Neuronal stem cell (in vitro differentiated cells): ENCODE results near the gene NATD1.

Experiments
- DNase-seq: peaks from one replicate; pipeline ENCODE4 v3.0.0-alpha.2; 2013; ENCODE audit warnings: low spot score
- H2AFZ ChIP-seq: one replicate; pipeline ENCODE4 v1.6.1; 2013; ENCODE audit warnings: mild to moderate bottlenecking, low read length, inconsistent platforms
- H2AK5ac ChIP-seq: 2 replicates; pipeline ENCODE4 v1.6.1; 2013; ENCODE audit warnings: low read depth, mild to moderate bottlenecking, inconsistent platforms, low read length, moderate library complexity, mixed read lengths
- H2BK120ac ChIP-seq: 2 replicates; pipeline ENCODE4 v1.6.1; 2013; ENCODE audit warnings: low read depth, mild to moderate bottlenecking, inconsistent platforms, low read length, moderate library complexity, mixed read lengths
- H2BK12ac ChIP-seq: one replicate; pipeline ENCODE4 v1.6.1; 2013; ENCODE audit warnings: low read length, inconsistent platforms
- H2BK15ac ChIP-seq: 2 replicates; pipeline ENCODE4 v1.6.1; 2013; ENCODE audit warnings: mild to moderate bottlenecking, low read length, inconsistent platforms, mixed read lengths
- H2BK5ac ChIP-seq: one replicate; pipeline ENCODE4 v1.6.1; 2013; ENCODE audit warnings: inconsistent platforms, mild to moderate bottlenecking, low read length, moderate library complexity
- H3K14ac ChIP-seq: one replicate; pipeline ENCODE4 v1.6.1; 2013; ENCODE audit warnings: low read length, inconsistent platforms
- H3K18ac ChIP-seq: 2 replicates; pipeline ENCODE4 v1.6.1; 2013; ENCODE audit warnings: low read length, inconsistent platforms
- H3K23ac ChIP-seq: 2 replicates; pipeline ENCODE4 v1.6.1; 2013; ENCODE audit warnings: low read depth, mild to moderate bottlenecking, mixed read lengths, low read length, inconsistent platforms; ENCODE audit not compliant: poor library complexity
- H3K27ac ChIP-seq: replicated peaks from 3 replicates; pipeline ENCODE4 v1.5.1; 2013; ENCODE audit warnings: low read length, inconsistent platforms
- H3K27me3 ChIP-seq, 3 experiments: 2 replicates each; pipeline ENCODE4 v1.6.1; 2013; ENCODE audit warnings: low read length in 3 of 3, mild to moderate bottlenecking in 2 of 3, inconsistent platforms in 1 of 3, low read depth in 1 of 3, mixed read lengths in 1 of 3, moderate library complexity in 1 of 3; ENCODE audit not compliant: control insufficient read depth in 3 of 3, insufficient read depth in 3 of 3
- H3K36me3 ChIP-seq, 2 donors: replicated peaks in 1 of 2; 2 replicates each; pipeline ENCODE4 v1.6.1; 2013; ENCODE audit warnings: low read length in 2 of 2; ENCODE audit not compliant: control insufficient read depth in 2 of 2, insufficient read depth in 2 of 2
- H3K4ac ChIP-seq: 2 replicates; pipeline ENCODE4 v1.6.1; 2013; ENCODE audit warnings: inconsistent platforms, mild to moderate bottlenecking, low read length, moderate library complexity
- H3K4me1 ChIP-seq, 2 donors: 1 replicate in 1 of 2; 2 replicates in 1 of 2; pipeline ENCODE4 v1.6.1; 2013; ENCODE audit warnings: low read length in 2 of 2, low read depth in 1 of 2; ENCODE audit not compliant: control insufficient read depth in 2 of 2, insufficient read depth in 1 of 2
- H3K4me2 ChIP-seq: one replicate; pipeline ENCODE4 v1.6.1; 2013; ENCODE audit warnings: mild to moderate bottlenecking, low read length, inconsistent platforms; ENCODE audit not compliant: insufficient read depth, poor library complexity, severe bottlenecking
- H3K4me3 ChIP-seq, 2 donors: 2 replicates each; pipeline ENCODE4 v1.5.1; 2013; ENCODE audit warnings: low read length in 2 of 2, mild to moderate bottlenecking in 2 of 2, inconsistent platforms in 1 of 2, moderate library complexity in 1 of 2
- H3K79me1 ChIP-seq: one replicate; pipeline ENCODE4 v1.6.1; 2013; ENCODE audit warnings: low read depth, mild to moderate bottlenecking, inconsistent platforms, low read length, moderate library complexity
- H3K9ac ChIP-seq: one replicate; pipeline ENCODE4 v1.6.1; 2013; ENCODE audit warnings: mild to moderate bottlenecking, low read depth, low read length, inconsistent platforms; ENCODE audit not compliant: poor library complexity
- H3K9me3 ChIP-seq, 2 donors: replicated peaks in 1 of 2; 2 replicates each; pipeline versions ENCODE3 to v1.6.1; 2013; ENCODE audit warnings: low read length in 2 of 2, mild to moderate bottlenecking in 2 of 2, inconsistent platforms in 1 of 2, low read depth in 1 of 2, mixed read lengths in 1 of 2, moderate library complexity in 1 of 2; ENCODE audit not compliant: control insufficient read depth in 2 of 2, insufficient read depth in 1 of 2
- H4K8ac ChIP-seq: one replicate; pipeline ENCODE4 v1.6.1; 2013; ENCODE audit warnings: low read depth, mild to moderate bottlenecking, inconsistent platforms, low read length, moderate library complexity
- H4K91ac ChIP-seq: one replicate; pipeline ENCODE4 v1.6.1; 2013; ENCODE audit warnings: low read length, low read depth, mild to moderate bottlenecking, inconsistent platforms; ENCODE audit not compliant: poor library complexity
- WGBS, 2 donors: extraction: QIAGEN DNeasy Blood & Tissue Kit; methylation state at CpG; one replicate each; pipeline ENCODE4 v1.1.7; 2013; ENCODE audit warnings: missing lambda C conversion rate in 2 of 2, mixed read lengths in 1 of 2; ENCODE audit not compliant: insufficient read length in 2 of 2, insufficient replicate concordance in 1 of 2; ENCODE audit errors: extremely low coverage in 2 of 2; 5-methylcytosine and 5-hydroxymethylcytosine counted together

NATD1 gene

GRCh38 chr17:21253646-21254441 is 634 bp upstream of the NATD1 start:
- Histone ChIP-seq H2AK5ac (peak overlapping the region; percentile 28), H3K27me3 (peaks cover 0 to 6% (median 0%) of the 10 kb centered on the region in 3 experiments), H2AFZ (peak overlapping the region; percentile 94), H3K36me3 (no peaks in the 10 kb centered on the region), H3K4me2 (peak overlapping the region; percentile 78), H3K4ac (no peak overlapping the region), H3K9me3 (no peaks in the 10 kb centered on the region), H3K4me1 (peaks cover 2 to 8% of the 10 kb centered on the region in 2 donors), H4K91ac (no peak overlapping the region), H3K79me1 (no peaks in the 10 kb centered on the region), H3K4me3 (peak overlapping the region; percentile 52 to 61), H2BK120ac (no peak overlapping the region), H3K14ac (no peak overlapping the region), H3K27ac (peak overlapping the region; percentile 36), H3K9ac (no peak overlapping the region), H4K8ac (peak overlapping the region; percentile 92), H3K23ac (no peak overlapping the region), H2BK12ac (no peak overlapping the region), H3K18ac (peak overlapping the region; percentile 87), H2BK5ac (no peak overlapping the region), H2BK15ac (peak overlapping the region; percentile 52)
- no CpG with 5 or more reads among the region's 15 CpGs for WGBS, 2 donors
- DNase-seq, result no peak

DNA sequence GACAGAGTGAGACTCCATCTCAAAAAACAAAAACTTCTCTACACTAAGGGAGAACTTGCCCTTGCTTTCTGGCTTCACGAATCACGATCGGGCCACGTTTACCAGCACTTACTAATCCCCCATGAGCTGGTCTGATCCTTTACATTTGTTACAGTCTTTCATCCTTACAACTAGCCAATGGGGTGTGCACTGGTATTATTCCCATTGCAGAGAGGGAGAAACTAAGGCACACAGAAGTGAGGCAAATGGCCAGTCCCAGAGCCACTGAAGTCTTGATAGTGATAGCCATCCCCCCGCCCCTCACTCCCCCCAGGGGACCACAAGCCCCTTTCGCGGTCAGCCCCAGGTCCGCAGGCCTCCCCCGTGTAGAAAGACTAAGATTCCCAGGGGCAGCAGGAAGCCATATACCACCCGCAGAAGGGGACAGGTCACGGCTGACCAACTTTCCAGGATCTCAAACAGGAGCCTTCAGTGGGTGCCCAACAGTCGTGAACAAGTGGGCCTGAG is 868 bp downstream of the NATD1 start:
- no peak overlapping the region for H4K8ac ChIP-seq
- H4K91ac ChIP-seq, result no peak overlapping the region
- no peak overlapping the region for H2BK120ac ChIP-seq
- H3K4me3 ChIP-seq, result peak overlapping the region; percentile 52 to 91
- H2AK5ac ChIP-seq, result no peak overlapping the region
- peak overlapping the region; percentile 94 for H2AFZ ChIP-seq
- peaks cover 2 to 8% of the 10 kb centered on the region in 2 donors for H3K4me1 ChIP-seq
- peak overlapping the region; percentile 43 for H2BK15ac ChIP-seq
- no peak overlapping the region for H3K27ac ChIP-seq
- peak overlapping the region; percentile 78 for H3K4me2 ChIP-seq
- H3K23ac ChIP-seq, result no peak overlapping the region
- H3K4ac ChIP-seq, result no peak overlapping the region
- no peaks in the 10 kb centered on the region for H3K9me3 ChIP-seq
- H3K79me1 ChIP-seq, result no peaks in the 10 kb centered on the region
- WGBS, 2 donors, result no CpG with 5 or more reads among the region's 12 CpGs
- no peak overlapping the region for H3K14ac ChIP-seq
- no peaks in the 10 kb centered on the region for H3K36me3 ChIP-seq
- H3K9ac ChIP-seq, result peak overlapping the region; percentile 60
- no peak overlapping the region for H2BK5ac ChIP-seq
- H3K18ac ChIP-seq, result peak overlapping the region; percentile 80
- H3K27me3 ChIP-seq, result peaks cover 0 to 6% (median 0%) of the 10 kb centered on the region in 3 experiments
- H2BK12ac ChIP-seq, result no peak overlapping the region
- no peak for DNase-seq

DNA sequence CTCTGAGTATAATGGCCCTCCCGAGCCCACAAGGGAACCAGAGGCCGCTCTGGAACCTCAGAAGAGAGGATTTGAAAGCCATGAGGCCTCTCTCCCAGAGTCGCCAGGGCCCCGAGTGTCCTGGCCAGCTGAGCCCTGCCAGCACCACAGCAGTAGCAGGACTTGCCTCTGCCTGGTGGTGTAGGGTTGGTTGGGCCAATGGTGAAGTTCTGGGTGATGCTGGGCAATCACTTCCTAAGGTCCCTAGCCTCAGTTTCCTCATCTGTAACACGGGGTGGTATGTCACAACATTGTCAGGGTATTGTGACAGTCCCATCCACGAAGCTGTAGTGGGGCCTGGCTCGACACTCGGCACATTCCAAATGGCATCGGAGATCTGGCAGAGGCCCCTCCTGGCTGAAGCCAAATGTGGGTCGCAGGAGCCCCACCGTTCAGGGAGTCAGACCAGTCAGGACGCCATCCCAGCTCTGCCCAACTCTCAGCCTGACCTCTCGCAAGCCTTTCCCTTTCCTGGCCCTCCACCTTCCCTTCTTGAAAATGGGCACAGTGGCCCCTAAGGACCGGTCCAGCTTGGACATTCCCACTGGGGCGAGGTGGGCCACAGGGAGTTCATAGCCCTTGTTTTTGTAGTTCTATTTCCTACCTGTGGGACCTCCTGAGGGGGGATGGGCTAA is 1.7 kb downstream of the NATD1 start:
- peak overlapping the region; percentile 97 for H2AK5ac ChIP-seq
- H3K9ac ChIP-seq, result no peak overlapping the region
- H3K36me3 ChIP-seq, result no peaks in the 10 kb centered on the region
- no peak overlapping the region for H3K18ac ChIP-seq
- H3K4ac ChIP-seq, result no peak overlapping the region
- no peak overlapping the region for H2BK5ac ChIP-seq
- no peak overlapping the region for H4K8ac ChIP-seq
- H3K27me3 ChIP-seq, result peaks cover 0 to 6% (median 0%) of the 10 kb centered on the region in 3 experiments
- no peak overlapping the region for H3K4me3 ChIP-seq
- no peak overlapping the region for H2BK15ac ChIP-seq
- H3K14ac ChIP-seq, result no peak overlapping the region
- peaks cover 3% of the 10 kb centered on the region for H3K79me1 ChIP-seq
- H2AFZ ChIP-seq, result no peak overlapping the region
- peaks cover 2 to 8% of the 10 kb centered on the region in 2 donors for H3K4me1 ChIP-seq
- no peaks in the 10 kb centered on the region for H3K9me3 ChIP-seq
- H4K91ac ChIP-seq, result no peak overlapping the region
- no peak overlapping the region for H3K23ac ChIP-seq
- H3K27ac ChIP-seq, result no peak overlapping the region
- no peak overlapping the region for H2BK12ac ChIP-seq
- H2BK120ac ChIP-seq, result no peak overlapping the region
- DNase-seq, result no peak
- WGBS, 2 donors, result no CpG with 5 or more reads among the region's 15 CpGs
- no peak overlapping the region for H3K4me2 ChIP-seq

- Histone ChIP-seq H2BK15ac (no peak overlapping the region), H3K27me3 (peaks cover 0 to 6% (median 0%) of the 10 kb centered on the region in 3 experiments), H3K4me2 (no peak overlapping the region), H3K4me3 (no peak overlapping the region), H3K36me3 (no peaks in the 10 kb centered on the region), H3K9me3 (no peaks in the 10 kb centered on the region), H3K18ac (no peak overlapping the region), H2BK12ac (no peak overlapping the region), H2AFZ (no peak overlapping the region), H3K27ac (no peak overlapping the region), H3K23ac (no peak overlapping the region), H3K9ac (no peak overlapping the region), H4K91ac (no peak overlapping the region), H2BK120ac (no peak overlapping the region), H3K79me1 (peaks cover 3% of the 10 kb centered on the region), H4K8ac (no peak overlapping the region), H3K4ac (no peak overlapping the region), H3K14ac (no peak overlapping the region), H2BK5ac (no peak overlapping the region), H2AK5ac (no peak overlapping the region), H3K4me1 (peaks cover 2 to 8% of the 10 kb centered on the region in 2 donors)
- no peak for DNase-seq
- no CpG with 5 or more reads among the region's 4 CpGs for WGBS, 2 donors
Measured at GRCh38 chr17:21250854-21251253, 2.4 kb downstream of the NATD1 start.
